ENCODE data around the gene PKD2L1.
A peak's percentile ranks its signal among the peaks of the same experiment; 100 is the strongest.
"Not testable (repeated sequence)": the region's sequence is repeated elsewhere in the genome, so short reads cannot be mapped to it uniquely, and the experiment has no call there.

PKD2L1 gene

DNA sequence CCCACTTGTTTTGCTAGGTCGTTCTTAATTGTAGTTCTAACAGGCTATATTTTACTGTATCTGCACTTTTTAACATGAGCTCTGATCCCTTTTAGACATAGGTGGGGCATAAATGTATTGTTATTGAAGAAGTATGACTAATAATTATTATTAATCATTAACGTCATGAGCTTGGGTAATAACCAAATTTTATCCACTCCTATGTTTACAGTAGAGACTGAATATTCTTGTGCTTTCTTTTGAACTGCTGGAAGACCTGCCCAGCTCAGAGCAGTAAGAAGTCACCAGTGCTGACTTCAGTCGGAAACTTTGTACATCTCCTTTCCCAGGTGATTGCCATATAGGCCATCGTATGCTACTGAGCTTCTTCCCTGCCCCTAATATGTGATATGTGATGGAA, 18.7 kb downstream of the PKD2L1 start:
- DNase-seq (ENCODE audit: low read depth) = no peak

DNA sequence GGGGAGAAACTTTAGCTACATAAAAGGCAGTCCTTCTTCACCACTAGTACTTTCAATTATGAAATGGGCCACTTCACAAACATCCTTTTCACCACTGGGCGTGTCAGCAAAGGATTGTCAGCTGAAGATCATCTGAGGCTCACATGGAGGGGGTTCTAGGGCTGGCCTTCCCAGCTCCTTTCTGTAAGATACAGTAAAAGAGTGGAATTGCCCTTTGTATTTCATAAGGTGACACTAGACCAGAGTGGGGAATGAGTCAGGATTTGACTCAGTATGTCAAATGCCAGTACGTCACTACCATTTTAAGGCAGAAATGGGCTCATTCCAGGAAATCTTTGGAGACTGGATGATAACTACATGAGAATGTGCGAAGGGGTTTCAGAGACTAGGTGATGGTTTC, 22.3 kb downstream of the PKD2L1 start:
- TF ChIP-seq, protein P1, sequence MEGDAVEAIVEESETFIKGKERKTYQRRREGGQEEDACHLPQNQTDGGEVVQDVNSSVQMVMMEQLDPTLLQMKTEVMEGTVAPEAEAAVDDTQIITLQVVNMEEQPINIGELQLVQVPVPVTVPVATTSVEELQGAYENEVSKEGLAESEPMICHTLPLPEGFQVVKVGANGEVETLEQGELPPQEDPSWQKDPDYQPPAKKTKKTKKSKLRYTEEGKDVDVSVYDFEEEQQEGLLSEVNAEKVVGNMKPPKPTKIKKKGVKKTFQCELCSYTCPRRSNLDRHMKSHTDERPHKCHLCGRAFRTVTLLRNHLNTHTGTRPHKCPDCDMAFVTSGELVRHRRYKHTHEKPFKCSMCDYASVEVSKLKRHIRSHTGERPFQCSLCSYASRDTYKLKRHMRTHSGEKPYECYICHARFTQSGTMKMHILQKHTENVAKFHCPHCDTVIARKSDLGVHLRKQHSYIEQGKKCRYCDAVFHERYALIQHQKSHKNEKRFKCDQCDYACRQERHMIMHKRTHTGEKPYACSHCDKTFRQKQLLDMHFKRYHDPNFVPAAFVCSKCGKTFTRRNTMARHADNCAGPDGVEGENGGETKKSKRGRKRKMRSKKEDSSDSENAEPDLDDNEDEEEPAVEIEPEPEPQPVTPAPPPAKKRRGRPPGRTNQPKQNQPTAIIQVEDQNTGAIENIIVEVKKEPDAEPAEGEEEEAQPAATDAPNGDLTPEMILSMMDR (conservative IDR thresholded peaks at IDR 0.05; ENCODE audit: low read length) = no peak
- DNase-seq (ENCODE audit: low read depth) = peak; percentile 19
- H3K4me3 ChIP-seq (ENCODE audit: low read length) = no peak overlapping the region

More for the DNA sequence above, 18.7 kb downstream of the PKD2L1 start:
- TF ChIP-seq, protein P1 (conservative IDR thresholded peaks at IDR 0.05; ENCODE audit: low read length) = no peak
- no peak overlapping the region for H3K4me3 ChIP-seq (ENCODE audit: low read length)

DNA sequence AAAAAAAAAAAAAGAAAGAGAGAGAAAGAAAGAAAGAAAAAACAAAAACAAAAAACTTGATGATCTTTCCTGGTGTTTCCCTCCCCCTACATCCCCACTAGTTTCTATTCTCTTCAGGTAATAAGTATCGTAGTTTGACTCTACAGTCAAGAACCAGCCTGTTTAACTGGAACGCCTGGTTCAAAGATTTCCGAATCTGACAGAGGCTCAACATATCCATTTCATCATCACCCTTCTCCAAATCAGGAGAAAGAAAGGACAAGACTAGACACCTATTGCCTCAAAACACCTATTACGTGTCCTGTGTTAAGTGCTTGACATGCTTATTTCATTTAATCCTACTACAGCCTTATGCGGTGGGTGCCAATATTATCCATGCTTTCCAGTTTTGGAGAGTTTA, 23.2 kb downstream of the PKD2L1 start:
- TF ChIP-seq, protein P1 (conservative IDR thresholded peaks at IDR 0.05; ENCODE audit: low read length) = no peak
- no peak for DNase-seq (ENCODE audit: low read depth)
- H3K4me3 ChIP-seq (ENCODE audit: low read length) = no peak overlapping the region

DNA sequence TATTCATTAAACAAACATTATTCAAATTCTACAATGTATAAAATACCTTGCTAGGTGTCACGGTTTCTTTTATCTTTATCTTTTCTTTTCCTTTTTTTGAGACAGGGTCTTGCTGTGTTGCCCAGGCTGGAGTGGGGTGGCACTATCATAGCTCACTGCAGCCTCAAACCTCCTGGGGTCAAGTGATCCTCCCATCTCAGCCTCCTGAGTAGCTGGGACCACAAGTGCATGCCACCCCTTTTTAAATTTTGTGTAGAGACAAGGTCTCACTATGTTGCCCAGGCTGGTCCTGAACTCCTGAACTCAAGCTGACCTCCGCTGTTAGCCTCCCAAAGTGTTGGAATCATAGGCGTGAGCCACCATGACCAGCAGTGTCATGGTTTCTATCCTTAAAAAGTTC, 25.6 kb downstream of the PKD2L1 start:
- TF ChIP-seq, protein P1 (conservative IDR thresholded peaks at IDR 0.05; ENCODE audit: low read length) = no peak
- DNase-seq (ENCODE audit: low read depth) = no peak
- no peak overlapping the region for H3K4me3 ChIP-seq (ENCODE audit: low read length)

DNA sequence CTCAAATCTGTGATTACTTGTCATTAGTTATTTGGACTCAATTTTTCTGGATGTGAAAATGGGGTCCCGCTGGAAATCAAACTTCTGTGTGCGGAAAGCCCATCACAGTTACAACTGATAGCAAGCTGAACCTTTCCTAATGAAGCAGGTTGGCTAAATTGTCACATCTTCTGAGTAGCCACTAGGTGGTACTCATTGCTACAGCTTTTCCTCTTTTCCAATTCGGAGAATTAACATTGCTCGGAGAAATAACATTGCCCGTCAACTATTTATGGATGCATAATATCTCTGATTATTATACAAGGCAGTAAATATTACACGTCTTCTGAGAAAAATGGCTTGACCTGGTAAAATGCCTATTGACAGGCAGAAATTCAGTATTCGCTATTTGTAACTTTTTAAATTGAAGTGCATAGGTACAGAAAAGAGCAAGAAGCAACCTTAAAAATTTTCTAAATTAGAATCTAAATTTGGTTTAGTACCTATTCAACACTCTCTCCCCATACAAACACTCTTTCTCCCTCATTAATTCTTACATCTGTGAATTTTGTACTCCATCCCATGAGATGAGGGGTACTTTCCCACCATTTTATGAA, 26.2 kb downstream of the PKD2L1 start:
- TF ChIP-seq, protein P1 (conservative IDR thresholded peaks at IDR 0.05; ENCODE audit: low read length) = peak; percentile 78
- DNase-seq (ENCODE audit: low read depth) = peak; percentile 21
- H3K4me3 ChIP-seq (ENCODE audit: low read length) = no peak overlapping the region

DNA sequence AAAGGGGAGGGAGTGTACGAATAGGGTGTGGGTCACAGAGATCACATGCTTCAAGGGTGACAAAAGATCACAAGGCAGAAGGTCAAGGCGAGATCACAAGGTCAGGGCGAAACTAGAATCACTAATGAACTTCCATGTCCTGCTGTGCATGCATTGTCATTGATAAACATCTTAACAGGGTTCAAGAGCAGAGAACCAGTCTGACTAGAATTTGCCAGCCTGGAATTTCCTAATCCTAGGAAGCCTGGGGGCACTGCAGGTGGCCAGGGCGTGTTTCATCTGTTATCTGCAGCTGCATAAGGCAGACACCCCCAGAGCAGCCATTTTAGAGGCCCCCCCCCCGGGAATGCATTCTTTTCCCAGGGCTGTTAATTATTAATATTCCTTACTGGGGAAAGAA, 28.9 kb downstream of the PKD2L1 start:
- not testable (repeated sequence) for DNase-seq (ENCODE audit: low read depth); H3K4me3 ChIP-seq (ENCODE audit: low read length)

DNA sequence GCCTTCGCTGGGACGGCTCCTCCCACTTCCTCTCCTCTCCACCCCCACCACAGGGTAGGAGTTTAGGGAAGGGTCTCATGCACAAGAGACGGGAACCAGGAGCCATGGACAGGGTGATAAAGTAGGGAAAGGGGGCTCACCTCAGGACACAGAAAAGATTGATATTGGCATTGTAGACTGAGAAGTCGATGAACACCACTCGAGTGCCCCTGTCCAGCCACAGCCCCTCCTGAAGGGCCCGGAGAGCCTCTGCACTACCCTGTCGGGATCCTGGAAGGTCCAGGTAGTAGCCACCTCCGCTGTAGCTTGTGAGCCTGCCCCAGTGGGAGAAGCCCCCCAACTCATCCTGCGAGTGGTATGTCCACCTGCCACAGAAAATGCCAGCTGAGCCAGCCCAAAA, 32.8 kb downstream of the PKD2L1 start:
- no peak overlapping the region for H3K4me3 ChIP-seq (ENCODE audit: low read length)
- DNase-seq (ENCODE audit: low read depth) = no peak
- TF ChIP-seq, protein P1 (conservative IDR thresholded peaks at IDR 0.05; ENCODE audit: low read length) = no peak

DNA sequence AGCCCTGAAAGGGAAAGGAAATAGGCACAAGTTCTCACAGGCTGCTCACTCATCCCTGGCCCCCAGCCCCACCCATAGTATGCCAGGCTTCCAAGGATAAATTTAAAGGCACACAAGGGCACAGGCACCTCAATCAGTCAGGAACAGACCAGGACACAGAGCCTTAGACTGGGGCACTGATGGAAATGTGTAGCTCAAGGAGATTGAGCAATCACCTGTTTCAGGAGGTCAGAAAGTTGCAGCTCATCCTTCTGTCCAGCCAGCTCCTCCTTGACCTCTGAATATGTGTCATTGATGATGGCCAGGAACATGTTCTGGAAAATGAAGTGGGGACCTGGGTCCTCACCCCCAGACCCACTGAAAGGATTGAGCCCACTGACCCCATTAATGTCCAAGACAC, 37.0 kb downstream of the PKD2L1 start:
- no peak for DNase-seq (ENCODE audit: low read depth)
- H3K4me3 ChIP-seq (ENCODE audit: low read length) = no peak overlapping the region

DNA sequence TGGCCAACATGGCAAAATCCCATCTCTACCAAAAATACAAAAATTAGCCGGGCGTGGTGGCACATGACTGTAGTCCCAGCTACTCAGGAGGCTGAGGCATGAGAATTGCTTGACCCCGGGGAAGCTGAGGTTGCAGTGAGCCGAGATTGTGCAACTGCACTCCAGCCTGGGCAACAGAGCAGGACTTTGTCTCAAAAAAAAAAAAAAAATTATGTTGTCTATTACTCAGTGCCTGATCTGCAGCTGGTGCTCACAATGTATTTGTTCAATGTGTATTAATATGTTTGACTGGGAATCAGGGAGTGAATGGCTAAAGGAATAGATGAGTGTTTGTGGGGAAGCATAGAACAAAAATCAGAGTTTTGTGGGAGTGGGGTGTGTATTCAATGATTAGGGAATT, 37.7 kb downstream of the PKD2L1 start:
- DNase-seq (ENCODE audit: low read depth) = peak; percentile 5

More for the DNA sequence above, 37.0 kb downstream of the PKD2L1 start:
- TF ChIP-seq, protein P1 (conservative IDR thresholded peaks at IDR 0.05; ENCODE audit: low read length) = no peak

More for the DNA sequence above, 37.7 kb downstream of the PKD2L1 start:
- not testable (repeated sequence) for H3K4me3 ChIP-seq (ENCODE audit: low read length)
